Esophagus squamous epithelium (tissue), 5 donors: ENCODE data around the gene PARPBP. TPM values are rescaled to one million over a fixed set of nuclear protein-coding genes. Genes with fewer than 3 reads are reported as not detected.
"Not testable (repeated sequence)": the region's sequence is repeated elsewhere in the genome, so short reads cannot be mapped to it uniquely, and the experiment has no call there.

Experiments
- DNase-seq: peaks from one replicate; lab custom pipeline; 2025; lab: John Stamatoyannopoulos, UW
- H3K27ac ChIP-seq, 4 donors: fragments of 200-600 bp; sonication (generic); one replicate each; pipeline ENCODE4 v1.5.1; 2016 to 2019; ENCODE audit warnings: mild to moderate bottlenecking in 1 of 4
- H3K27me3 ChIP-seq, 4 donors: fragments of 200-600 bp; sonication (generic); 1 replicate in 3 of 4; 2 replicates in 1 of 4; pipeline versions ENCODE4 v1.5.1 to v1.6.0; 2017 to 2021; ENCODE audit warnings: antibody characterized with exemption in 1 of 4
- H3K36me3 ChIP-seq, 3 donors: fragments of 200-600 bp; sonication (generic); one replicate each; pipeline ENCODE4 v1.5.1; 2016 to 2019
- H3K4me1 ChIP-seq, 3 donors: fragments of 200-600 bp; sonication (generic); one replicate each; pipeline ENCODE4 v1.5.1; 2017 to 2019
- H3K4me3 ChIP-seq, 4 donors: fragments of 200-600 bp; sonication (generic); 1 replicate in 3 of 4; 2 replicates in 1 of 4; pipeline ENCODE4 v1.5.1; 2016 to 2019; ENCODE audit warnings: mild to moderate bottlenecking in 2 of 4, moderate library complexity in 1 of 4
- H3K9me3 ChIP-seq, 3 donors: fragments of 200-600 bp; sonication (generic); one replicate each; pipeline ENCODE4 v1.5.1; 2016 to 2019
- CTCF ChIP-seq, 6 experiments: fragments of 450-650 bp in 4 of 6; fragments of 200-600 bp in 2 of 6; sonication (generic) in 2 of 6; IDR thresholded peaks; one replicate each; pipeline ENCODE4 v1.5.1; 2016 to 2019; ENCODE audit warnings: antibody characterized with exemption in 6 of 6, mild to moderate bottlenecking in 4 of 6, moderate library complexity in 4 of 6
- POLR2A ChIP-seq, 4 donors: fragments of 450-650 bp; IDR thresholded peaks; one replicate each; pipeline ENCODE4 v1.6.1; 2017; ENCODE audit warnings: antibody characterized with exemption in 4 of 4, mild to moderate bottlenecking in 4 of 4, moderate library complexity in 3 of 4
- WGBS, 2 donors: methylation state at CpG; one replicate each; pipeline ENCODE4 v1.1.5; 2018; 5-methylcytosine and 5-hydroxymethylcytosine counted together
- intact Hi-C: fragments of 100-400 bp; cut with DNase I; formaldehyde crosslinking; loops from one replicate; pipeline ENCODE4 v1.15.0; 2022
- total RNA-seq, 4 donors: library from RNA; depleted of rRNA; stranded (reverse); fragments of >200 nt; gene quantifications; one replicate each; pipeline ENCODE4 v1.1.0, GENCODE V29; 2016
- donor health status: DM: yes; HTN: yes; CAD: no.

PARPBP gene
- total RNA-seq, 4 donors from 2014 or later, result 6.1 to 13.3 (median 8.7) TPM

- peaks cover 0 to 50% (median 3%) of the 10 kb centered on the region in 3 donors for H3K36me3 ChIP-seq
- TF ChIP-seq CTCF (IDR thresholded peaks at IDR 0.05) (no peak), POLR2A (IDR thresholded peaks at IDR 0.05) (no peak)
- H3K27me3 ChIP-seq, result no peaks in the 10 kb centered on the region
- DNase-seq, result no peak
- intact Hi-C loops, result no loop called here
- H3K27ac ChIP-seq, result peak overlapping the region in 2 of 4 donors; percentile 46 to 51
- no peak overlapping the region for H3K4me3 ChIP-seq
- no peaks in the 10 kb centered on the region for H3K9me3 ChIP-seq
- peaks cover 5 to 37% (median 13%) of the 10 kb centered on the region in 3 donors for H3K4me1 ChIP-seq
- WGBS, 2 donors, result 49 to 80% methylated on average over 2 of the region's 2 CpGs
Observed at GRCh38 chr12:102114212-102114611, 5.8 kb upstream of the PARPBP start.

GRCh38 chr12:102116392-102116791 is 3.6 kb upstream of the PARPBP start:
- TF ChIP-seq CTCF (IDR thresholded peaks at IDR 0.05) (no peak), POLR2A (IDR thresholded peaks at IDR 0.05) (no peak)
- 91 to 95% methylated on average over 3 to 4 of the region's 7 CpGs for whole genome bisulfite sequencing, 2 donors
- no peak overlapping the region for H3K4me3 ChIP-seq
- peaks cover 0 to 31% (median 3%) of the 10 kb centered on the region in 3 donors for H3K36me3 ChIP-seq
- DNase-seq, result no peak
- H3K27me3 ChIP-seq, result no peaks in the 10 kb centered on the region
- peaks cover 14 to 52% (median 14%) of the 10 kb centered on the region in 3 donors for H3K4me1 ChIP-seq
- intact Hi-C loops, result no loop called here
- H3K27ac ChIP-seq, result no peak overlapping the region
- H3K9me3 ChIP-seq, result no peaks in the 10 kb centered on the region

- H3K36me3 ChIP-seq, result peaks cover 0 to 28% (median 3%) of the 10 kb centered on the region in 3 donors
- peak overlapping the region; percentile 66 to 88 (median 74) for H3K4me3 ChIP-seq
- H3K9me3 ChIP-seq, result no peaks in the 10 kb centered on the region
- intact Hi-C loops, result no loop called here
- H3K27ac ChIP-seq, result no peak overlapping the region
- H3K4me1 ChIP-seq, result peaks cover 14 to 44% (median 14%) of the 10 kb centered on the region in 3 donors
- WGBS, 2 donors, result 37 to 39% methylated on average over 2 of the region's 2 CpGs
- H3K27me3 ChIP-seq, result no peaks in the 10 kb centered on the region
- no peak for TF ChIP-seq POLR2A (IDR thresholded peaks at IDR 0.05)
- no peak for TF ChIP-seq CTCF (IDR thresholded peaks at IDR 0.05)
- DNase-seq, result no peak
Observed at GRCh38 chr12:102118874-102119273, 1.1 kb upstream of the PARPBP start.

- DNase-seq, result no peak
- H3K4me1 ChIP-seq, result peaks cover 5 to 28% (median 14%) of the 10 kb centered on the region in 3 donors
- TF ChIP-seq POLR2A (IDR thresholded peaks at IDR 0.05) (no peak), CTCF (IDR thresholded peaks at IDR 0.05) (no peak)
- intact Hi-C loops, result no loop called here
- 1% methylated on average over 4 of the region's 4 CpGs for WGBS, 2 donors
- H3K27me3 ChIP-seq, result no peaks in the 10 kb centered on the region
- peak overlapping the region; percentile 88 to 95 (median 90) for H3K27ac ChIP-seq
- H3K36me3 ChIP-seq, result peaks cover 0 to 25% (median 3%) of the 10 kb centered on the region in 3 donors
- H3K9me3 ChIP-seq, result no peaks in the 10 kb centered on the region
- peak overlapping the region; percentile 66 to 88 (median 74) for H3K4me3 ChIP-seq
Observed at GRCh38 chr12:102120564-102120873, 536 bp downstream of the PARPBP start.

GRCh38 chr12:102120886-102121285 is 903 bp downstream of the PARPBP start:
- no peak for DNase-seq
- Histone ChIP-seq H3K4me1 (peaks cover 5 to 28% (median 14%) of the 10 kb centered on the region in 3 donors), H3K4me3 (peak overlapping the region; percentile 66 to 88 (median 74)), H3K27ac (peak overlapping the region in 3 of 4 donors; percentile 88 to 95 (median 89)), H3K36me3 (peaks cover 0 to 21% (median 3%) of the 10 kb centered on the region in 3 donors), H3K27me3 (no peaks in the 10 kb centered on the region), H3K9me3 (no peaks in the 10 kb centered on the region)
- TF ChIP-seq CTCF (IDR thresholded peaks at IDR 0.05) (no peak), POLR2A (IDR thresholded peaks at IDR 0.05) (no peak)
- 23 to 33% methylated on average over 4 of the region's 4 CpGs for WGBS, 2 donors
- intact Hi-C loops, result no loop called here

GRCh38 chr12:102121328-102121727 is 1.3 kb downstream of the PARPBP start:
- H3K27me3 ChIP-seq, DNase-seq, H3K27ac ChIP-seq, H3K9me3 ChIP-seq, intact Hi-C loops, H3K4me3 ChIP-seq: not testable (repeated sequence)
- WGBS, 2 donors, result 80 to 100% methylated on average over 1 to 2 of the region's 2 CpGs
- Histone ChIP-seq H3K4me1 (peaks cover 5 to 28% (median 14%) of the 10 kb centered on the region in 3 donors), H3K36me3 (peaks cover 0 to 17% (median 3%) of the 10 kb centered on the region in 3 donors)

- 92 to 97% methylated on average over 3 of the region's 3 CpGs for WGBS, 2 donors
- intact Hi-C loops, H3K27me3 ChIP-seq, H3K36me3 ChIP-seq, DNase-seq, H3K9me3 ChIP-seq, H3K4me3 ChIP-seq, H3K27ac ChIP-seq, H3K4me1 ChIP-seq: not testable (repeated sequence)
Observed at GRCh38 chr12:102130720-102131119, 10.7 kb downstream of the PARPBP start.

GRCh38 chr12:102131442-102131841 is 11.5 kb downstream of the PARPBP start:
- H3K27me3 ChIP-seq, H3K4me3 ChIP-seq, H3K27ac ChIP-seq, H3K36me3 ChIP-seq, DNase-seq, H3K9me3 ChIP-seq, intact Hi-C loops, H3K4me1 ChIP-seq: not testable (repeated sequence)
- WGBS, 2 donors, result 91 to 95% methylated on average over 2 of the region's 2 CpGs
